Sigmoid colon (tissue), 7 donors: ENCODE measurements around the gene ROR1. TPM values are rescaled to one million over a fixed set of nuclear protein-coding genes. Genes with fewer than 3 reads are reported as not detected.

ENCODE experiments used
- DNase-seq: peaks from one replicate; pipeline ENCODE4 v3.0.0-alpha.2; 2019
- H3K27ac ChIP-seq, 4 donors: fragments of 200-600 bp; sonication (generic); one replicate each; pipeline ENCODE4 v1.5.1; 2016 to 2019; ENCODE audit warnings: mild to moderate bottlenecking in 1 of 4
- H3K27me3 ChIP-seq, 3 donors: fragments of 200-600 bp; sonication (generic); one replicate each; pipeline ENCODE4 v1.5.1; 2019; ENCODE audit warnings: mild to moderate bottlenecking in 1 of 3
- H3K36me3 ChIP-seq, 4 donors: fragments of 200-600 bp; sonication (generic); one replicate each; pipeline ENCODE4 v1.5.1; 2016 to 2019
- H3K4me1 ChIP-seq, 4 donors: fragments of 200-600 bp; sonication (generic); one replicate each; pipeline ENCODE4 v1.5.1; 2017 to 2019
- H3K4me3 ChIP-seq, 4 donors: fragments of 200-600 bp; sonication (generic); one replicate each; pipeline ENCODE4 v1.5.1; 2017 to 2019; ENCODE audit warnings: mild to moderate bottlenecking in 2 of 4, moderate library complexity in 1 of 4
- H3K9me3 ChIP-seq, 4 donors: fragments of 200-600 bp in 3 of 4; sonication (generic) in 3 of 4; one replicate each; pipeline versions ENCODE4 v1.5.1 to v1.6.1; 2013 to 2019
- EP300 ChIP-seq, 4 donors: sonication (generic); formaldehyde crosslinking; IDR thresholded peaks; one replicate each; pipeline ENCODE4 v1.6.1; 2017; ENCODE audit warnings: antibody characterized with exemption in 4 of 4
- POLR2A ChIP-seq, 2 donors: fragments of 450-650 bp; IDR thresholded peaks; one replicate each; pipeline ENCODE4 v1.6.1; 2016; ENCODE audit warnings: antibody characterized with exemption in 2 of 2, mild to moderate bottlenecking in 2 of 2, moderate library complexity in 2 of 2
- POLR2AphosphoS5 ChIP-seq, 4 donors: sonication (generic); formaldehyde crosslinking; IDR thresholded peaks; one replicate each; pipeline ENCODE4 v1.6.1; 2017; ENCODE audit warnings: antibody characterized with exemption in 4 of 4
- WGBS, 2 donors: extraction: QIAGEN DNeasy Blood & Tissue Kit; methylation state at CpG; one replicate each; pipeline ENCODE4 v1.1.7; 2013; 5-methylcytosine and 5-hydroxymethylcytosine counted together
- intact Hi-C: fragments of 100-400 bp; cut with DNase I; formaldehyde crosslinking; loops from one replicate; pipeline ENCODE4 v1.15.1; 2023
- polyA plus RNA-seq, 3 donors: library from polyadenylated mRNA; stranded (reverse); fragments of 200-250 nt; gene quantifications; one replicate each; pipeline ENCODE4 v1.2.3, GENCODE V29; 2013
- total RNA-seq, 4 donors: library from RNA; depleted of rRNA; stranded (reverse); fragments of >200 nt; gene quantifications; one replicate each; pipeline ENCODE4 v1.1.0, GENCODE V29; 2016
- TF ChIP-seq, protein P1 (sequence below), 4 experiments: fragments of 450-650 bp in 3 of 4; fragments of 200-600 bp in 1 of 4; IDR thresholded peaks; one replicate each; pipeline ENCODE4 v1.5.1; 2016 to 2019; ENCODE audit warnings: antibody characterized with exemption in 4 of 4, mild to moderate bottlenecking in 3 of 4, moderate library complexity in 2 of 4
- donor health status: healthy with polysubstance abuse.
- donor health status: Bipolar disorder and iron deficiency.
- donor health status: healthy.

Gene ROR1
- total and polyA plus RNA-seq, 7 donors = under 0.01 to 37.1 (median 27.3) TPM

DNA sequence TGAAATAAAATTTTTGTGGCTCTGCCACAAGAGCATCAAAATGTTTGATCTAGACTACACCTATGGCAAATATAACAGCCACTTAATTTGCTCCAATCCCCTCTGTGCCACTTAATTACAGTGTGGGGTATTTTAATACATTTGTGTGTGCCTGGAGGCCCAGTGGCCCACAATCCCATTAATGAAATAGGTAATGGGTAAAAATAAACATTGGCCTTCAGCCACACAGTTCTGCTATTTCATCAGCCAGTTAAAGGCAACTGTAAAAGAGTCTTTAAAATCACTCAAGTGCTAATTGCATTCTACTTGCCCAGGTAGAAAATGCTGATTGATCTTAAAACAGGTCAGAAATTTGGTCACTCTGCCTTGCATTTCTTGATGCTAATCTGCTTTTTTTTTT is 278.0 kb downstream of the ROR1 start:
- Histone ChIP-seq H3K27me3 (no peaks in the 10 kb centered on the region), H3K27ac (no peak overlapping the region), H3K4me1 (peaks cover 0 to 11% (median 6%) of the 10 kb centered on the region in 4 donors), H3K4me3 (no peak overlapping the region), H3K9me3 (peaks cover 0 to under 1% (median 0%) of the 10 kb centered on the region in 4 donors), H3K36me3 (no peaks in the 10 kb centered on the region)
- no peak for DNase-seq
- intact Hi-C loops = no loop called here
- TF ChIP-seq, protein P1, sequence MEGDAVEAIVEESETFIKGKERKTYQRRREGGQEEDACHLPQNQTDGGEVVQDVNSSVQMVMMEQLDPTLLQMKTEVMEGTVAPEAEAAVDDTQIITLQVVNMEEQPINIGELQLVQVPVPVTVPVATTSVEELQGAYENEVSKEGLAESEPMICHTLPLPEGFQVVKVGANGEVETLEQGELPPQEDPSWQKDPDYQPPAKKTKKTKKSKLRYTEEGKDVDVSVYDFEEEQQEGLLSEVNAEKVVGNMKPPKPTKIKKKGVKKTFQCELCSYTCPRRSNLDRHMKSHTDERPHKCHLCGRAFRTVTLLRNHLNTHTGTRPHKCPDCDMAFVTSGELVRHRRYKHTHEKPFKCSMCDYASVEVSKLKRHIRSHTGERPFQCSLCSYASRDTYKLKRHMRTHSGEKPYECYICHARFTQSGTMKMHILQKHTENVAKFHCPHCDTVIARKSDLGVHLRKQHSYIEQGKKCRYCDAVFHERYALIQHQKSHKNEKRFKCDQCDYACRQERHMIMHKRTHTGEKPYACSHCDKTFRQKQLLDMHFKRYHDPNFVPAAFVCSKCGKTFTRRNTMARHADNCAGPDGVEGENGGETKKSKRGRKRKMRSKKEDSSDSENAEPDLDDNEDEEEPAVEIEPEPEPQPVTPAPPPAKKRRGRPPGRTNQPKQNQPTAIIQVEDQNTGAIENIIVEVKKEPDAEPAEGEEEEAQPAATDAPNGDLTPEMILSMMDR (IDR thresholded peaks at IDR 0.05) = no peak
- TF ChIP-seq POLR2A (IDR thresholded peaks at IDR 0.05) (no peak), POLR2AphosphoS5 (IDR thresholded peaks at IDR 0.05) (no peak), EP300 (IDR thresholded peaks at IDR 0.05) (no peak)

DNA sequence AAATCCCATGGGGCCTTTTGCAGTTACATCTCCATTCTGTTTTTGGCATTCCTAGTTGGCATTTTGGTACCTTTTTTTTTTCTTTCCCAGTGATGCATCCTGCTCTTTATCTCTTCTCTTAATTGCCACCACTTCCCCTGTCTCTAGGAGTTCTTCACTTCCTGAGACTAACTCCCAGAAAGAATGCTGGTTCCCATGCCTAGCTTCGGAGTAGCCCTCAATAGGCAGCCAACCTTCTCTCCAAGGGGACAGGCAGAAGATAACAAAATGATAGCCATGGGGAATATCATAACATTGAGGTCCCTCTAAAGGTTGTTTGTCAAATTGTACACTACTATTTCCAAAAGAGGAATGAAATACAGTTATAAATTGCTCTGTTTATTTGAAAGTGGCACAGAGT is 279.0 kb downstream of the ROR1 start:
- Histone ChIP-seq H3K27ac (no peak overlapping the region), H3K9me3 (peaks cover 0 to 7% (median 0%) of the 10 kb centered on the region in 4 donors), H3K4me3 (no peak overlapping the region), H3K4me1 (peaks cover 0 to 11% (median 6%) of the 10 kb centered on the region in 4 donors), H3K36me3 (no peaks in the 10 kb centered on the region), H3K27me3 (no peaks in the 10 kb centered on the region)
- TF ChIP-seq POLR2A (IDR thresholded peaks at IDR 0.05) = no peak
- no peak for TF ChIP-seq POLR2AphosphoS5 (IDR thresholded peaks at IDR 0.05)
- TF ChIP-seq, protein P1 (IDR thresholded peaks at IDR 0.05) = no peak
- no peak for TF ChIP-seq EP300 (IDR thresholded peaks at IDR 0.05)
- WGBS, 2 donors = 89 to 91% methylated on average over 1 of the region's 1 CpG
- no peak for DNase-seq
- intact Hi-C loops = no loop called here

DNA sequence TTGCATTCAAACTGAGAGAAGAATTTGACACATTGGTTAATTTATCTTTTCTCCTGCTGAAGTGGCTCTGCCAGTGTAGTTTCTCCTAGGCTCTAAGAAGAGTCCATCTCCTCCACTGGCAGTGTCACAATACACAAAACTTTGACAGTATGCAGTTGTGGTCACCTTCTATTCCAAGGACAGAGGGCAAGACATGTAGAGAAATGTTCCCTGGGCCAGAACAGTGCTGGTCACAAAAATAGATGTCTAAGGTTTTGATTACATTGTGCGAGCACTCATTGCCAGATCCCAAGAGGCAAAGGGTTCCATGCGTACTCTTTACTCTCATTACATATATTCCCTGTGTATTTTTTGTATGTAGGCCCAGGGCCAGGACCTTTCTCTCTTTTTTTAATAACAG is 281.5 kb downstream of the ROR1 start:
- DNase-seq = no peak

GRCh38 chr1:64059556-64059955 is 285.7 kb downstream of the ROR1 start:
- Histone ChIP-seq H3K27ac (no peak overlapping the region), H3K27me3 (no peaks in the 10 kb centered on the region), H3K4me3 (no peak overlapping the region), H3K9me3 (peaks cover 0 to 12% (median 4%) of the 10 kb centered on the region in 4 donors), H3K4me1 (no peaks in the 10 kb centered on the region), H3K36me3 (no peaks in the 10 kb centered on the region)
- intact Hi-C loops = no loop called here
- no peak for DNase-seq
- no peak for TF ChIP-seq POLR2A (IDR thresholded peaks at IDR 0.05)
- TF ChIP-seq POLR2AphosphoS5 (IDR thresholded peaks at IDR 0.05) = no peak
- TF ChIP-seq EP300 (IDR thresholded peaks at IDR 0.05) = no peak
- TF ChIP-seq, protein P1 (IDR thresholded peaks at IDR 0.05) = no peak
- WGBS, 2 donors = 92 to 93% methylated on average over 4 of the region's 4 CpGs

More for the DNA sequence above, 281.5 kb downstream of the ROR1 start:
- intact Hi-C loops = no loop called here
- Histone ChIP-seq H3K4me3 (no peak overlapping the region), H3K27me3 (no peaks in the 10 kb centered on the region), H3K27ac (no peak overlapping the region), H3K36me3 (no peaks in the 10 kb centered on the region), H3K4me1 (peaks cover 0 to 11% (median 6%) of the 10 kb centered on the region in 4 donors), H3K9me3 (peaks cover 0 to 12% (median 4%) of the 10 kb centered on the region in 4 donors)
- TF ChIP-seq POLR2A (IDR thresholded peaks at IDR 0.05) = no peak
- TF ChIP-seq, protein P1 (IDR thresholded peaks at IDR 0.05) = no peak
- TF ChIP-seq POLR2AphosphoS5 (IDR thresholded peaks at IDR 0.05) = no peak
- no peak for TF ChIP-seq EP300 (IDR thresholded peaks at IDR 0.05)
- WGBS, 2 donors = 97% methylated on average over 2 of the region's 2 CpGs
